ENCODE data around the gene PLEKHJ1. TPM values are rescaled to one million over a fixed set of nuclear protein-coding genes. Genes with fewer than 3 reads are reported as not detected.

PLEKHJ1 gene
- total RNA-seq, 1 experiment from 2014 or later, result 91.7 TPM

- Histone ChIP-seq H3K36me3 (peaks cover 79% of the 10 kb centered on the region), H3K4me1 (replicated peaks) (peaks cover 23% of the 10 kb centered on the region), H3K27ac (no peak overlapping the region), H3K9me3 (replicated peaks) (no peaks in the 10 kb centered on the region), H3K4me3 (no peak overlapping the region), H3K27me3 (replicated peaks) (no peaks in the 10 kb centered on the region)
- DNase-seq (ENCODE audit: low read depth in 1 of 2, low spot score in 2 of 2), result no peak
These were observed 38.1 kb upstream of the PLEKHJ1 start for GRCh38 chr19:2274185-2274711.

DNA sequence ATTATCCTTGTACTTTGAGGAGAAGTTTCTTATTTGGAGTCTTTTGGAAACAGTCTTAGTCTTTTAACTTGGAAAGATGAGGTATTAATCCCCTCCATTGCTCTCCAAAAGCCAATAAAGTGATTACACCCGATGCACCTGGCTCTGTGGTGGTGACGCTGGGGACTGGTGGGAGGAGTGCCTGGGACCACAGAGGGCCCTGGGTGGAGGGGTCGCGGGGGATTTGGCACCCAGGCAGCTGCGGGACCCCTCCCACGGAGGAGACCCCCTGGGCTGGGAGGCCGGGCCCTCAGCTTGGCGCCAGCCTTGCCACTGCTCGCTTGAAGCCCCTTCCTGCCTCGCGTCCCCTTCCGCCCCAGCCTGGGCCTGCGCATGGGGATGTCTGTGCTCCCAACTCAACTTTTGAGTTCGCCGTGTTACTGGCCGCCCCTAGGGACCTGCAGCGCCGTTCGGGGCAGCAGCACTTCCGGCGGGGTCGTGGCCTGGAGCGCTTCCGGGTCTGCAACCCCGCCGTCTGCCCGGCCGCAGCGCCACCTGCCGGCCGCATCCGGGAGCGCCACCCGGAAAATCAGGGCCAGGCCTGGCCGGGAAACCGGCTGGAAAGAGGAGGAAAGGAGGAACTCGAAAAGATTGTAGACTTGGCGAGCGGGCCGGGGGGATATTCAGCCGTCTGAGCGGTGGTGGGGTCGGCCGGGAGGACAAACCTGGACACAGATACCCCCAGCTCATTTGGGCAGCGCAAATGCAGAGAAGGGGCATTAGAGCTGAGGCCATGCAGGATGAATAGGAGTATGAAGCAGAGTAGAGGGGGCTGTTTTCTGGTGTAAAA is 37.4 kb upstream of the PLEKHJ1 start:
- Histone ChIP-seq H3K36me3 (peaks cover 79% of the 10 kb centered on the region), H3K4me3 (0 out of 2 replicates have a peak overlapping the region, but pooled peaks have one; percentile 6), H3K9me3 (replicated peaks) (no peaks in the 10 kb centered on the region), H3K27ac (no peak overlapping the region), H3K27me3 (replicated peaks) (no peaks in the 10 kb centered on the region), H3K4me1 (replicated peaks) (peaks cover 25% of the 10 kb centered on the region)
- DNase-seq (ENCODE audit: low read depth in 1 of 2, low spot score in 2 of 2), result peak; percentile 62 to 84

DNA sequence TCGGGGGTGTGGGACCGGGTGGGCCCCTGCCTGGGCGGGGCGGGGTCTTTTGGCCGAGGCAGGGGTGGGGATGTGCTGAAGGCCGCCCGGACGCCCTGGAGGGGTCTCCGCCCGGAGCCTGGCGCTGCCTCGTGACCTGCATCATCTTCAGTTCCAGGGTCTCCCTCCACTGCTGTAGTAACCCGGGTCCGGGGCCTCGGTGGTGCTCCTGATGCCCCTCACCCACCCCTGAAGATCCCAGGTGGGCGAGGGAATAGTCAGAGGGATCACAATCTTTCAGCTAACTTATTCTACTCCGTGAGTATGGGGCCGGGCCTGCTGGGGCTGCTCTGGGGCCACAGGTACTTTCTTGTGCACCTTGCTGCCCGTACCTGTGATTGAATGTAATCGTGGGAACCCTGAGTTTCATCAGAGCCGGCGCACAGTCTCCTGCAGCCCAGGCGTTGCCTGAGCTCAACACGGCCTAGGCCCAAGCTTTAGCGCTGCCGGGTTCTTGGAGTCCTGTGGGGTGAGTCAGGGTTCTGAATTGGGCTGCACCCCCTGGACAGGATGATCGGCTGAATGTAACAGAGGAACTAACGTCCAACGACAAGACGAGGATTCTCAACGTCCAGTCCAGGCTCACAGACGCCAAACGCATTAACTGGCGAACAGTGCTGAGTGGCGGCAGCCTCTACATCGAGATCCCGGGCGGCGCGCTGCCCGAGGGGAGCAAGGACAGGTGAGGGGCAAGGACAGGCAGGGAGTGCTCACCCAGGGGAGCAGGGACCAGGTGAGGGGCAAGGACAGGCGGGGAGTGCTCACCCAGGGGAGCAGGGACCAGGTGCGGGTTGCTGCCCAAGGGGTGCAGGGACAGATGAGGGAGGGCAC is 35.3 kb upstream of the PLEKHJ1 start:
- H3K27me3 ChIP-seq (replicated peaks), result no peaks in the 10 kb centered on the region
- peak overlapping the region; percentile 92 for H3K4me3 ChIP-seq
- H3K27ac ChIP-seq, result no peak overlapping the region; the same call in 1 of the 2 replicates
- H3K36me3 ChIP-seq, result peaks cover 69% of the 10 kb centered on the region
- peaks cover 31% of the 10 kb centered on the region for H3K4me1 ChIP-seq (replicated peaks)
- no peaks in the 10 kb centered on the region for H3K9me3 ChIP-seq (replicated peaks)
- no peak for DNase-seq (ENCODE audit: low read depth in 1 of 2, low spot score in 2 of 2)

GRCh38 chr19:2270423-2271233 is 34.5 kb upstream of the PLEKHJ1 start:
- peak; percentile 47 to 77 for DNase-seq (ENCODE audit: low read depth in 1 of 2, low spot score in 2 of 2)
- Histone ChIP-seq H3K4me1 (replicated peaks) (peaks cover 33% of the 10 kb centered on the region), H3K27ac (peak overlapping the region; percentile 78), H3K36me3 (peaks cover 61% of the 10 kb centered on the region), H3K27me3 (replicated peaks) (no peaks in the 10 kb centered on the region), H3K9me3 (replicated peaks) (no peaks in the 10 kb centered on the region), H3K4me3 (peak overlapping the region; percentile 92)

DNA sequence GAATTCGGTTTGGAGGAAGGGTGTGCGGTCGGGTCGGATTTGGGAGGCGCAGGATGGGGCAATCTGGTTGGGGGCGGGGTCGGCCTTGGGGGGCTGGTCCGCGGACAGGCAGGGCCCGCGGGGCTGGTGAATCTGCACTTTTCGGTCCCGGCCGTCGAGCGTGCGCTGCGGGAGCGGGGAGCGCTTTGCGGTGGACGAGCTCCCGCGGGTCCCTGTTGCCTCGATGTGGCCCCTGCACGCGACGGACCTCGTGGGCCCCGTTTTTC is 34.0 kb upstream of the PLEKHJ1 start:
- Histone ChIP-seq H3K4me3 (peak overlapping the region; percentile 92), H3K27me3 (replicated peaks) (no peaks in the 10 kb centered on the region), H3K4me1 (replicated peaks) (peaks cover 33% of the 10 kb centered on the region), H3K36me3 (peaks cover 56% of the 10 kb centered on the region), H3K9me3 (replicated peaks) (no peaks in the 10 kb centered on the region), H3K27ac (peak overlapping the region; percentile 78)
- DNase-seq (ENCODE audit: low read depth in 1 of 2, low spot score in 2 of 2), result no peak

DNA sequence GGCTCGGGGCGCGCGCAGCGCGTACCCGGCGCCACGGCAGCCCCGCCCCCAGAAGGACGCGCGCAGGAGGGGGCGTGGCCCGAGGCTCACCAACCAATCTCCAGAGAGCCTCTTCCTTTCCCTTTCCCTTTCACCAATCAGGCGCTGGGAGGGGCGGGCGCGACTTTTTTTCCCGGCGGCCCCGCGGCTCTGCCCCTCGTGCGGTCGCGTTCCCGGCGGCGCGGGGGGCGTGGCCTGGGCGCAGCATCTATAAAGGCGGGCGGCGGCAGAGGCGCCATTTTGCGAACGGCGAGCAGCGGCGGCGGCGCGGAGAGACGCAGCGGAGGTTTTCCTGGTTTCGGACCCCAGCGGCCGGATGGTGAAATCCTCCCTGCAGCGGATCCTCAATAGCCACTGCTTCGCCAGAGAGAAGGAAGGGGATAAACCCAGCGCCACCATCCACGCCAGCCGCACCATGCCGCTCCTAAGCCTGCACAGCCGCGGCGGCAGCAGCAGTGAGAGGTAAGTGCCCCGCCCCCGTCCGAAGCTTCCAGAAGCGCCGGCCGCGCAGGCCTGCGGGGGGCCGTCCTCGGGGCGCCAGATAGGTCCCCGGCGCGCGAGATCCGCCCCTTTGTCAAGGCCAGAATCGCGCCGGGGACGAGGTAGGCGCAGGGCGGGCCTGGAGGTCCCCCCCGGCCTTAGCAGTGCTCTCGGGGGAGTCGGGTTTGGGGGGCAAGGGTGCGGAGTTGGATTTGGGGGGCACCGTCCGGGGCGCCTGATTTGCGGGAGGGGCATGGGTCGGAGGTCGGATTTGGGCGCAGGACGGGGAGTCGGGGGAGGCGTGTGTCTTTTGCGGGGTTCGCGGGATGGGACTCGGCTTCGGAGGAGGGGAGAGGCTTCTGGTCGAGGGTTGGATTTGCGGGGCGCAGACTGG is 33.4 kb upstream of the PLEKHJ1 start:
- DNase-seq (ENCODE audit: low read depth in 1 of 2, low spot score in 2 of 2), result peak; percentile 98 to 99
- Histone ChIP-seq H3K4me3 (peak overlapping the region; percentile 92), H3K27ac (peak overlapping the region; percentile 78), H3K4me1 (replicated peaks) (peaks cover 33% of the 10 kb centered on the region), H3K36me3 (peaks cover 51% of the 10 kb centered on the region), H3K9me3 (replicated peaks) (no peaks in the 10 kb centered on the region), H3K27me3 (replicated peaks) (no peaks in the 10 kb centered on the region)

DNA sequence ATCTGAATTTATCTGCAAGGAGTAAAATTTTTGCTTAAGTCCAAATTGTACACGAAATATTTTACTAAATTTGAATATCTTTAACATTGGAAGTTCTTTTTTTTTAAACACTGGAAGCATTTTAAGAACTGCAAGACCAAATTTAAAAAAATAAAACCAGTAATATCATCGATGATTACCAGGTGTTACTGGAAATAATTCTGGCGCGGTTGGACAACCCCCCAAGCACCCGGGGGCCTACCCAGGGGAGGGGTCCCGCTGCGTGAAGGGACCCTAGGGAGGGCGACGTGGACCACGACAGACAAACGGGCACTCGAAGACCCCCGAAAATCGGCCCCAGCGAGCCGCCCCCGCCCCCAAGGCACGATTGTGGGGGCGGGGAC is 32.7 kb upstream of the PLEKHJ1 start:
- Histone ChIP-seq H3K27me3 (replicated peaks) (no peaks in the 10 kb centered on the region), H3K4me3 (peak overlapping the region; percentile 92), H3K27ac (no peak overlapping the region), H3K4me1 (replicated peaks) (peaks cover 28% of the 10 kb centered on the region), H3K9me3 (replicated peaks) (no peaks in the 10 kb centered on the region), H3K36me3 (peaks cover 45% of the 10 kb centered on the region)
- no peak for DNase-seq (ENCODE audit: low read depth in 1 of 2, low spot score in 2 of 2)

GRCh38 chr19:2268480-2268830 is 32.3 kb upstream of the PLEKHJ1 start:
- peaks cover 41% of the 10 kb centered on the region for H3K36me3 ChIP-seq
- H3K27me3 ChIP-seq (replicated peaks), result no peaks in the 10 kb centered on the region
- H3K4me1 ChIP-seq (replicated peaks), result peaks cover 26% of the 10 kb centered on the region
- H3K27ac ChIP-seq, result no peak overlapping the region
- H3K9me3 ChIP-seq (replicated peaks), result no peaks in the 10 kb centered on the region
- no peak overlapping the region for H3K4me3 ChIP-seq
- no peak for DNase-seq (ENCODE audit: low read depth in 1 of 2, low spot score in 2 of 2)

GRCh38 chr19:2266183-2266993 is 30.3 kb upstream of the PLEKHJ1 start:
- DNase-seq (ENCODE audit: low read depth in 1 of 2, low spot score in 2 of 2), result no peak
- H3K36me3 ChIP-seq, result peaks cover 20% of the 10 kb centered on the region
- H3K27me3 ChIP-seq (replicated peaks), result no peaks in the 10 kb centered on the region
- no peak overlapping the region for H3K27ac ChIP-seq
- H3K4me3 ChIP-seq, result no peak overlapping the region
- H3K9me3 ChIP-seq (replicated peaks), result no peaks in the 10 kb centered on the region
- H3K4me1 ChIP-seq (replicated peaks), result peaks cover 13% of the 10 kb centered on the region

- Histone ChIP-seq H3K9me3 (replicated peaks) (no peaks in the 10 kb centered on the region), H3K36me3 (no peaks in the 10 kb centered on the region), H3K27me3 (replicated peaks) (no peaks in the 10 kb centered on the region), H3K4me3 (no peak overlapping the region), H3K27ac (no peak overlapping the region), H3K4me1 (replicated peaks) (peaks cover 9% of the 10 kb centered on the region)
- no peak for DNase-seq (ENCODE audit: low read depth in 1 of 2, low spot score in 2 of 2)
These were observed 25.5 kb upstream of the PLEKHJ1 start for GRCh38 chr19:2261438-2262172.

DNA sequence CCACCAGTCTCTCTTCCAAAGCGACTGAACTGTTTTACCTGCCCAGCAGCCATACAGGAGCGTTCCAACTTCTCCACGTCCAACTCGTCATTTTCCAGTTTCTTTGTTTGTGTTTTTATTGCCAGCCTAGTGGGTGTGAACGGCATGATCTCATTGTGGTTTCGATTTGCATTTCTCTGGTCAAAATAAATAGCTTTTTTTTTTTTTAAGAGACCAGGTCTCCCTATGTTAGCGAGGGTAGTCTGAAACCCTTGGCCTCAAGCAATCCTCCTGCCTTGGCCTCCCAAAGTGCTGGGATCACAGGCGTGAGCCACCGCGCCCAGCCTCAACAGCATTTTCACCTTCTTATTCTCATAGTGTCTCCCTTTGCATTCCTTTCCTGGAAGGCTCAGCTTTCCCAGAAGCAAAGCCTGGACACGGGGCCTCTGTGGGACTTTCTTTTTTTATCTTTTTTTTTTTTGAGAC is 24.2 kb upstream of the PLEKHJ1 start:
- DNase-seq (ENCODE audit: low read depth in 1 of 2, low spot score in 2 of 2), result no peak
- H3K36me3 ChIP-seq, result no peaks in the 10 kb centered on the region
- H3K4me1 ChIP-seq (replicated peaks), result peaks cover 9% of the 10 kb centered on the region; the same call in 1 of the 2 replicates
- no peaks in the 10 kb centered on the region for H3K9me3 ChIP-seq (replicated peaks)
- H3K27ac ChIP-seq, result no peak overlapping the region
- no peaks in the 10 kb centered on the region for H3K27me3 ChIP-seq (replicated peaks)
- H3K4me3 ChIP-seq, result no peak overlapping the region

Measured in SJSA1 (cell line).